GM21529 (cell line): ENCODE data around the gene NUBP1.
"Not testable (repeated sequence)": the region's sequence is repeated elsewhere in the genome, so short reads cannot be mapped to it uniquely, and the experiment has no call there.

Experiments
- ATAC-seq: cut with Tn5 transposase; IDR thresholded peaks from one replicate; pipeline ENCODE4 v1.9.1; 2021; ENCODE audit not compliant: unreplicated experiment

The NUBP1 gene

DNA sequence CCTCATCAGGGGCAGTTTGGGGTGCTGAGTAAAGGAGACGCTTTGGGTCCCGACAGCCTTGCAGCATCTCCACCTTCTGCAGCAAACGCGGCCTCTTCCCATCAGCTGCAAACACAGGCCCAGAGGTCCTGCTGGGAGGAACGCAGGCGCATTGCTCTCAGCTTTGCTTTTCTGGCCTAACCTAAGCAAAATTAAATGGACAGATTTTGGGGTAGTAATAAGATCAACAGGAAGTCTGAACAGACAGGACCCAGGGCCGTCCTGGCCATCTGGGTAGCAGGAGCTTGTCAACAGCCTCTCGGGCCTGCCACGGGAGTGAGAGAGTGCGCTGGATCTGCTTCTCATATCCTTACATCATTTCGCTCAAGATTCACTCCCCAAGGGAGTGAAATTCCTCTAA, 7.2 kb downstream of the NUBP1 start:
- ATAC-seq = no peak

DNA sequence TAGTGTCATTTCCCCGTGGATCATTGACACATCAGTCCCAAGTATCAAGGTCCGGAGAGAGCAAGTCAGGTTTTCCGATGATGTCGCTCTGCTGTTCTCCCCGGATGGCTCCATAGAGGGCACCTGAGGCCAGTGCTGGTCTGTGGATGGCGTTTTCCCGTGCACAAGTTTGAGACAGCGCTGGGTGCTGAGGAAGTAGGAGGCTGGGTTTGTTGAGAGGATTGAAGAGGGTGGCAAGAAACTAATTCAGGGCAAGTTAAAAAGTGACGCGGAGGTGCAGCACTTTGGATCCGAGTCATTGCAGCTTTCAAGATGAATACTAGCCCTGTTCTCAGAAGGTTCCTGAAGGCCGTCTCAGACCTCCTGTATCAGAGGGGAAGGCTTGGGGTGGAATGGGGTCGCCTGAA, 7.7 kb downstream of the NUBP1 start:
- ATAC-seq = no peak

- peak; percentile 62 for ATAC-seq
Observed at GRCh38 chr16:10752843-10753523, 9.3 kb downstream of the NUBP1 start.

DNA sequence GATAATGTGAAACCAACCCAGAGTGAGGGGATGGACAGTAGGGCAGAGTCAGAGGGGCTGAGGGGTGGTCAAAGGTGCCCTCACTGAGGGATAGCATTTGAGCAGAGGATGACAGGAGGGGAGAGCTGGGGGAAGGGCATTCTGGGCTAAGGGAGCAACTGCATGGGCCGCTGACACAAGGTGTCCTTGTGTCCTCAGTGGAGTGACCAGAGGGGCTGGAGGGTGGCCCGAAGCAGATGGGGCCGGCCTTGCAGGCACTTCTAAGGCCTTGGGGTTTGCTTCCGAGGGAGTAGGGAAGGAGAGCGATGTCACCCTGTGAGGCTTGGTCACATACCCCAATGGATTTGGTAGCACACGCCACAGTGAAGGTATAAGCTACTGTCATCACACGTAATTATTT, 10.0 kb downstream of the NUBP1 start:
- no peak for ATAC-seq

DNA sequence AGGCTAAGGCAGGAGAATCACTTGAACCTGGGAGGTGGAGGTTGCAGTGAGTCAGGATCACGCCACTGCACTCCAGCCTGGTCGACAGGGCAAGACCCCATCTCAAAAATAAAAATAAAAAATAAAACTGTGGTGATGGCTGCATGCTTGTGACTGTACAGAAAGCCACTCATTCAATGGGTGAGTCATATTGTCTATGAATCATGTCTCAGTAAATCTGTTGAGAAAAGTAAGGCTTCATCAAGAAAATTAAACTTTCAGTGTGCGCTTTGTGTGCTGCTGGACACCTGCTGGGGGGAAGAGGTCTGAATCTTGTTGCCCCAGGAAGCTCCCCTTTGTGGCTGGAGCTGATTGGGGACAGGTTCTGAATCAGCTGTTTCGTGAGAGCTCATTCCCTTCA, 11.3 kb downstream of the NUBP1 start:
- no peak for ATAC-seq

GRCh38 chr16:10756574-10756973, 12.9 kb downstream of the NUBP1 start:
- ATAC-seq = no peak

DNA sequence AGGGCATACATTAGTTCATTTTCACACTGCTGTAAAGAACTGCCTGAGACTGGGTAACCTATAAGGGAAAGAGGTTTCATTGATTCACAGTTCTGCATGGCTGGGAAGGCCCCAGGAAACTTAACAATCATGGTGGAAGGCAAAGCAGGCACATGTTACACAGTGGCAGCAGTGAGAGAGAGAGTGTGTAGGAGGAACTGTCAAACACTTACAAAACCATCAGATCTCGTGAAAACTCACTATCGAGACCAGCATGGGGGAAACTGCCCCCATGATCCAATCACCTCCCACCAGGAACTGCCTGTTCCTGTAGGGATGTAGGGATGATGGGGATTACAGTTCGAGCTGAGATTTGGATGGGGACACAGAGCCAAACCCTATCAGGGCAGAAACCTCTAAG, 17.2 kb downstream of the NUBP1 start:
- no peak for ATAC-seq

- ATAC-seq = no peak
Observed at GRCh38 chr16:10761373-10761772, 17.7 kb downstream of the NUBP1 start.

DNA sequence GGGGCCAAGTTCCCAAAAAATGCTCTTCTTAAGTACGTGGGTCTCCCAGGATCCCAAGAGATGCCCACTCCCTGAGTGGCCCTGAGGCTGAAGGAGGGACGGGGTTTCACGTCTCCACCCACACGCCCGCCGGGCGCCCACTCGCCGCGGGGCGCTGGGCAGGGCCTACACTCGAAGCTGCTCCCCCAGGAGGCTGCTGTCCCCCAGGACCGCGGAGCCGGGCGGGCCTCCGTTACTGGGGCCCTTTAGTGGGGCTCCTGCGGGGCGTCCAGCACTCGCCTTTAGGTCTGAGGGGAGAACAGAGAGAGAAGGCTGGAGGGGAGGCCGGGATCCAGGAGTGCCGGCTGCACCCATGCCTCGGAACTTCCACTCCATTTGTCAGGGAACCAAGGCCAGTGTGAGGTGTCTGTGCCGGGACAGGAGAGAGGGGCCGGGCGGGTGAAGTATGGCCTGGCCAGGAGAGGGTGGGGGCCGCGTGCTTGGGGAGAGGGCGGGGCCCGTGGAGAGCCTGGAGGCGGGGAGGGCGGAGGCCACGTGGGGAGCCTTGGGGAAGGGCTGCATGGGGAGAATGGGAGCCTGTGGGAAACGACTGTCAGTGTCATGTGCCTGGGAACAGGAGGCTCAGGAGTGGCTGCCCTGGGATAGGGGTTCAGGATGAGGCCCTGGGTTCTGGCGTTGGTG, 18.8 kb downstream of the NUBP1 start:
- ATAC-seq = no peak

DNA sequence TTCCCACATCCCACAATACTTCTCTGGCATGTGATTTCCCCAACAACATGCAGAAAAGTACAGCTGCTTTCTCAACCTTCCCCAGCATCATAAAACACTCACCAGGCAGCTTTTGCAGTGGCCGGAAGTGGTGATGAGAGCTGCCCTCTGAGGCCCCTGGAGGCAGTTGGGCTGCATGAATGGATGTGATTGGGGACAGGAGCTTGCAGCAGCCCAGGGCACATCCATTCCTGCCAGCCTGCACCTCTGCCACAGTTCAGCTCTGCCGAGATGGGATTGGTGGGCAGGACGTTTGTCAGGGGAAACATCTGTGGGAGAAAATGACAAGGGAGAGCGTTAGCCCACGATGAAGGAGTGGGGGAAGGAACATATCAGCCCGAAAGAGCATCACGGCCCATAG, 19.8 kb downstream of the NUBP1 start:
- no peak for ATAC-seq

DNA sequence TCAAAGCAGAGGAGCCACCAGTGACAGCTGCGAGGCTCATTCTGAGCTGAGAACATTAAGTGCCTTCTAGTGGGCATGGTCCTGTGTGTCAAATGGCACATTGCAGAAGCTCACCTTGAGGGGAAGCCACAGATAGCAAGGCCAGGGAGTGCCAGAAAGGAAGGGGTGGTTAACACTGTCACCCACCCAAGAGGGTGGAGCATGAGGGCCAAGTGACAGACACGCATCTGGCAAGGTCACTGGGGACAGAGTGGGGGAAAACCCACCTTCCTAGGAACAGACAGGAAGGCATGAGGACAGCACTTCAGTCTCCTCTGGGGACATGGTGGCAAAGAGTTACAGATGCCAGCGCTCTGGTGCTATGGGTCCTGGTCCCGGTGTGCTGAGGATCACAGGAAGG, 22.1 kb downstream of the NUBP1 start:
- ATAC-seq = no peak

- ATAC-seq = no peak
Observed at GRCh38 chr16:10767127-10767526, 23.5 kb downstream of the NUBP1 start.

- no peak for ATAC-seq
Observed at GRCh38 chr16:10769381-10769780, 25.7 kb downstream of the NUBP1 start.

GRCh38 chr16:10770907-10771306, 27.3 kb downstream of the NUBP1 start:
- no peak for ATAC-seq

DNA sequence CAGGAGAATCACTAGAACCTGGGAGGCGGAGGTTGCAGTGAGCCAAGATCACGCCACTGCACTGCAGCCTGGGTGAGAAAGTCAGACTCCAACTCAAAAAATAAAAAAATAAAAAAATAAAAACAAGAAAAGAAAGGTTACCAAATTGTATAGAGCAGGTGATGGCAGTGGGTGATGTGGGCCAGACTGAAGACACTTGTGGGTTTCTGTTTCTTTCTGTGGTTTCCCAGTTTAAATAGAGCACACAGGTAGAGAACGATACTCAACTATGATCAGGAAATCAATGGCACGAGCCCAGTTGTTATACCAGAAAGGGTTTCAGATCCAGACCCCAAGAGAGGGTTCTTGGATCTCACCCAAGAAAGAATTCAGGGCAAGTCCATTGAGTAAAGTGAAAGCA, 32.6 kb downstream of the NUBP1 start:
- ATAC-seq = peak; percentile 77

- not testable (repeated sequence) for ATAC-seq
Observed at GRCh38 chr16:10776923-10777322, 33.3 kb downstream of the NUBP1 start.

- no peak for ATAC-seq
Observed at GRCh38 chr16:10777356-10777755, 33.7 kb downstream of the NUBP1 start.

DNA sequence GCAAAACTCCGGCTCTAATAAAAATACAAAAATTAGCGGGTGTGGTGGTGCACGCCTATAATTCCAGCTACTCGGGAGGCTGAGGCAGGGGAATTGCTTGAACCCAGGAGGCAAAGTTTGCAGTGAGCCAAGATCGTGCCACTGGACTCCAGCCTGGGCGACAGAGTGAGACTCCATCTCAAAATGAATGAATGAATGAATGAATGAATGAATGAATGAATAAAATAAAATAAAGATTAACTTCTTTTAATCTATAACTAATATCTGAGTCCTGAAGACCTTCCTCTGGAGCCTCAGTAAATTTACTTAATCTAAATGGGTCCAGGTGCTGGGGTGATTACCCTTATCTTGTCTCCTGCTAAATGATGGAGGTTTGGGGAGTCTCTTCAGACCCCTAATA, 36.3 kb downstream of the NUBP1 start:
- ATAC-seq = not testable (repeated sequence)

DNA sequence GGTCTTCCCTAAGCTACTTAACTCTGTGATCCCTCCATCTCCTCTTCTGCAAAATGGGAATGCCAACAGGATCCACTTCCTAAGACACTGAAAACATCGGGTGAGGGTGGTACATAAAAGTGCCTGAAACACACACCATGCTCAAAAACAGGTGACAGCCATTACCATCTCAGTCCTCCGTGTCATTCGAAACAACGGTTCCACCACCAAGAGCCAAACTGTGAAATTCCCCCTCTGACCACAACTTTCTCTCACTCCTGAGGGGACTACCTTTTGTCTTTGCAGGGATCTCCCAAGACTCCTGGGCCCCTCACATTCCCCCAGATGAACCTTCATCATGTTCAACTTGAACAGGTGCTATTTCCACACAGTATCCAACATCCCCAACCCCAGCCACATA, 37.0 kb downstream of the NUBP1 start:
- no peak for ATAC-seq

GRCh38 chr16:10782628-10783027, 39.0 kb downstream of the NUBP1 start:
- ATAC-seq = no peak

- ATAC-seq = no peak
Observed at GRCh38 chr16:10787304-10787703, 43.7 kb downstream of the NUBP1 start.

DNA sequence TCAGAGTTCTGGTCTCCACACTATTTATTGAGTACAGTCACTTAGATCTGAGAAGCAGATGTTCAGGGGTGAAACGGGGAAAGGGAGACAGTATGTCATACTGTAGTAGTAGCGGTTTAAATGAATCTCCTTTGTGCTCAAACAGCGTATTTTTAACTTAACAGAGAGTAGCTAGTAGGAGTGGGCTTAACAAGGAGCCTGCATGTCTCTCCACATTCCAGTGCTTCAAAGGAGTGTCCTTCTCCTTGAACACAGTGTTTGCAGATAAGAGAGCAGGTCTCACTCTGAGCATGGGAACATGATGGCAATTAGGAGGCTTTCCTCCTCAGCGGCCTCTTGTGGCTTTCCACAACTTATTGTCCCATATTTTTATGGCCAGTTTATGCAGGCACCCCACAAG, 45.0 kb downstream of the NUBP1 start:
- not testable (repeated sequence) for ATAC-seq

GRCh38 chr16:10791048-10791447, 47.4 kb downstream of the NUBP1 start:
- ATAC-seq = peak; percentile 52
